ENCODE measurements around the gene COL5A1. TPM values are rescaled to one million over a fixed set of nuclear protein-coding genes. Genes with fewer than 3 reads are reported as not detected.

COL5A1 gene
- total RNA-seq, 1 donor from 2014 or later = 1,552 TPM

DNA sequence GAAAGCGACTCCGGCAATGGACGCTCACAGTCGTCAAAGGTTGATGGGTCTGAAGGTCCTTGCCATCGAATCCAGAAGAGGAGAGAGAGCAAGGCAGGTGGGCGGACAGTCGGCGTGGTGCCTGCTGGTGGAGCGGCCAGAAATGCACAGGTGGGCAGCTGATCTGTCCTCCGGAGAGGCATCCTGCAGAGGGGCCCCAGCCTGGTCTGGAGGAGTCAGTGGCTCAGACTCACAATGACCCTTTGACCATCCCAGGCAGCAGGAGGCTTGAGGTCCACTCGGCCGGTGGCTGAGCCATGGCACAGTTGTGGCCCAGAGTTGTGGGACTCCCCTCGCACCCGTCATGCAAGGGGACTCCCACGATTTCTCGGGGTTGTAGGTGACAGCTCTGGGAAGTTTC, 204.6 kb downstream of the COL5A1 start:
- Mint-ChIP-seq H3K4me1 (ENCODE audit: unreplicated experiment) (no peaks in the 10 kb centered on the region), H3K4me3 (ENCODE audit: unreplicated experiment) (no peak overlapping the region), H3K9me3 (ENCODE audit: unreplicated experiment) (no peaks in the 10 kb centered on the region), H3K27me3 (ENCODE audit: unreplicated experiment) (no peaks in the 10 kb centered on the region), H3K27ac (ENCODE audit: unreplicated experiment) (no peak overlapping the region), H3K36me3 (ENCODE audit: unreplicated experiment) (peaks cover 32% of the 10 kb centered on the region)
- TF ChIP-seq, protein P1, sequence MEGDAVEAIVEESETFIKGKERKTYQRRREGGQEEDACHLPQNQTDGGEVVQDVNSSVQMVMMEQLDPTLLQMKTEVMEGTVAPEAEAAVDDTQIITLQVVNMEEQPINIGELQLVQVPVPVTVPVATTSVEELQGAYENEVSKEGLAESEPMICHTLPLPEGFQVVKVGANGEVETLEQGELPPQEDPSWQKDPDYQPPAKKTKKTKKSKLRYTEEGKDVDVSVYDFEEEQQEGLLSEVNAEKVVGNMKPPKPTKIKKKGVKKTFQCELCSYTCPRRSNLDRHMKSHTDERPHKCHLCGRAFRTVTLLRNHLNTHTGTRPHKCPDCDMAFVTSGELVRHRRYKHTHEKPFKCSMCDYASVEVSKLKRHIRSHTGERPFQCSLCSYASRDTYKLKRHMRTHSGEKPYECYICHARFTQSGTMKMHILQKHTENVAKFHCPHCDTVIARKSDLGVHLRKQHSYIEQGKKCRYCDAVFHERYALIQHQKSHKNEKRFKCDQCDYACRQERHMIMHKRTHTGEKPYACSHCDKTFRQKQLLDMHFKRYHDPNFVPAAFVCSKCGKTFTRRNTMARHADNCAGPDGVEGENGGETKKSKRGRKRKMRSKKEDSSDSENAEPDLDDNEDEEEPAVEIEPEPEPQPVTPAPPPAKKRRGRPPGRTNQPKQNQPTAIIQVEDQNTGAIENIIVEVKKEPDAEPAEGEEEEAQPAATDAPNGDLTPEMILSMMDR (IDR thresholded peaks at IDR 0.05) = no peak
- DNase-seq (ENCODE audit: extremely low spot score, unreplicated experiment) = no peak

- TF ChIP-seq, protein P1 (IDR thresholded peaks at IDR 0.05) = no peak
- DNase-seq (ENCODE audit: extremely low spot score, unreplicated experiment) = no peak
- Mint-ChIP-seq H3K4me1 (ENCODE audit: unreplicated experiment) (no peaks in the 10 kb centered on the region), H3K9me3 (ENCODE audit: unreplicated experiment) (no peaks in the 10 kb centered on the region), H3K27me3 (ENCODE audit: unreplicated experiment) (no peaks in the 10 kb centered on the region), H3K4me3 (ENCODE audit: unreplicated experiment) (no peak overlapping the region), H3K36me3 (ENCODE audit: unreplicated experiment) (peaks cover 31% of the 10 kb centered on the region), H3K27ac (ENCODE audit: unreplicated experiment) (no peak overlapping the region)
Observed at GRCh38 chr9:134846699-134847098, 205.1 kb downstream of the COL5A1 start.

DNA sequence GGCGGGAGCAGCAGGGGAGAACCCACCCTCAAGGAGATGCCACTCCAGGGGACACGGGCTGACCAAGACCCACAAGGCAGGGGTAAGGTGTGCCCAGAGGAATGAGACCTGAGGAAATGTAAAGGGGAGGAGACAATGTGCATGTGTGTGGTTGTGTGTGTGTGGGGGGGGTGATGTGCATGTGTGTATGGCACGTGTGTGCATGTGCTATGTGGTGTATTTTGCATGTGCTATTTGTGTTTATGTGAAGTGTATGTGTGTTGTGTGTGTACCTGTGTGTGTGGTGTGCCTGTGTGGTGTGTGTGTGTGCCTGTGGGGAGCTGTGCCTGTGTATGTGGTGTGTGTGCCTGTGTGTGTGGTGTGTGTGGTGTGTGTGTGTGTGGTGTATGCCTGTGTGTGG, 205.5 kb downstream of the COL5A1 start:
- Mint-ChIP-seq H3K27me3 (ENCODE audit: unreplicated experiment) (no peaks in the 10 kb centered on the region), H3K4me1 (ENCODE audit: unreplicated experiment) (no peaks in the 10 kb centered on the region), H3K4me3 (ENCODE audit: unreplicated experiment) (no peak overlapping the region), H3K9me3 (ENCODE audit: unreplicated experiment) (no peaks in the 10 kb centered on the region), H3K36me3 (ENCODE audit: unreplicated experiment) (peaks cover 28% of the 10 kb centered on the region), H3K27ac (ENCODE audit: unreplicated experiment) (no peak overlapping the region)
- TF ChIP-seq, protein P1 (IDR thresholded peaks at IDR 0.05) = no peak
- DNase-seq (ENCODE audit: extremely low spot score, unreplicated experiment) = no peak

GRCh38 chr9:134847752-134848432, 206.3 kb downstream of the COL5A1 start:
- no peak for DNase-seq (ENCODE audit: extremely low spot score, unreplicated experiment)
- no peak overlapping the region for H3K27ac Mint-ChIP-seq (ENCODE audit: unreplicated experiment)
- no peaks in the 10 kb centered on the region for H3K27me3 Mint-ChIP-seq (ENCODE audit: unreplicated experiment)
- TF ChIP-seq, protein P1 (IDR thresholded peaks at IDR 0.05) = no peak
- H3K9me3 Mint-ChIP-seq (ENCODE audit: unreplicated experiment) = no peaks in the 10 kb centered on the region
- H3K4me1 Mint-ChIP-seq (ENCODE audit: unreplicated experiment) = no peaks in the 10 kb centered on the region
- peaks cover 21% of the 10 kb centered on the region for H3K36me3 Mint-ChIP-seq (ENCODE audit: unreplicated experiment)
- H3K4me3 Mint-ChIP-seq (ENCODE audit: unreplicated experiment) = no peak overlapping the region

DNA sequence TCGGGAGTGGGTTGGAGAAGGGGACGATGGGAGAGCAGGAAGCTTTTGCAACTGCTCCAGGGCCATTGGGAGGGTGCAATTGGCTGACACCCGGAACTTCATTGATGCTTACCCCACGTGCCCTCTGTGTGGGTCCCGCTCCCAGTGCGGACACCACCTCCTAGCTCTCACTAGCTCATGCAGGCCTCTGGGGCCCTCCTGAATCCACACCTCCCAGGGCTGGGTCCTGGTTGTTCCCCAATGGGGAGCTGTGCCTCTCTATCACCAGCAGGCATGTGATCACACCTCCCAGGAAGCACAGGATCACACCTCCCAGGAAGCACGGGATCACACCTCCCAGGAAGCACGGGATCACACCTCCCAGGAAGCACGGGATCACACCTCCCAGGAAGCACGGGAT, 206.9 kb downstream of the COL5A1 start:
- TF ChIP-seq, protein P1 (IDR thresholded peaks at IDR 0.05) = no peak
- peaks cover 15% of the 10 kb centered on the region for H3K36me3 Mint-ChIP-seq (ENCODE audit: unreplicated experiment)
- no peak for DNase-seq (ENCODE audit: extremely low spot score, unreplicated experiment)
- H3K9me3 Mint-ChIP-seq (ENCODE audit: unreplicated experiment) = no peaks in the 10 kb centered on the region
- no peaks in the 10 kb centered on the region for H3K27me3 Mint-ChIP-seq (ENCODE audit: unreplicated experiment)
- no peak overlapping the region for H3K27ac Mint-ChIP-seq (ENCODE audit: unreplicated experiment)
- no peaks in the 10 kb centered on the region for H3K4me1 Mint-ChIP-seq (ENCODE audit: unreplicated experiment)
- no peak overlapping the region for H3K4me3 Mint-ChIP-seq (ENCODE audit: unreplicated experiment)

All from osteocyte (in vitro differentiated cells).